Body of pancreas (tissue), 4 donors: Measurements from ENCODE around the gene FLT1.

ENCODE experiments used
- POLR2A ChIP-seq, 3 donors: fragments of 450-650 bp; IDR thresholded peaks; one replicate each; pipeline ENCODE4 v1.6.1; 2016; ENCODE audit warnings: antibody characterized with exemption in 3 of 3, mild to moderate bottlenecking in 2 of 3
- TF ChIP-seq, protein P1 (sequence below), 7 experiments: fragments of 450-650 bp in 4 of 7; fragments of 200-600 bp in 3 of 7; sonication (generic) in 3 of 7; IDR thresholded peaks; one replicate each; pipeline ENCODE4 v1.5.1; 2016 to 2019; ENCODE audit warnings: antibody characterized with exemption in 7 of 7

- TF ChIP-seq POLR2A (IDR thresholded peaks at IDR 0.05) = no peak
- TF ChIP-seq, protein P1, sequence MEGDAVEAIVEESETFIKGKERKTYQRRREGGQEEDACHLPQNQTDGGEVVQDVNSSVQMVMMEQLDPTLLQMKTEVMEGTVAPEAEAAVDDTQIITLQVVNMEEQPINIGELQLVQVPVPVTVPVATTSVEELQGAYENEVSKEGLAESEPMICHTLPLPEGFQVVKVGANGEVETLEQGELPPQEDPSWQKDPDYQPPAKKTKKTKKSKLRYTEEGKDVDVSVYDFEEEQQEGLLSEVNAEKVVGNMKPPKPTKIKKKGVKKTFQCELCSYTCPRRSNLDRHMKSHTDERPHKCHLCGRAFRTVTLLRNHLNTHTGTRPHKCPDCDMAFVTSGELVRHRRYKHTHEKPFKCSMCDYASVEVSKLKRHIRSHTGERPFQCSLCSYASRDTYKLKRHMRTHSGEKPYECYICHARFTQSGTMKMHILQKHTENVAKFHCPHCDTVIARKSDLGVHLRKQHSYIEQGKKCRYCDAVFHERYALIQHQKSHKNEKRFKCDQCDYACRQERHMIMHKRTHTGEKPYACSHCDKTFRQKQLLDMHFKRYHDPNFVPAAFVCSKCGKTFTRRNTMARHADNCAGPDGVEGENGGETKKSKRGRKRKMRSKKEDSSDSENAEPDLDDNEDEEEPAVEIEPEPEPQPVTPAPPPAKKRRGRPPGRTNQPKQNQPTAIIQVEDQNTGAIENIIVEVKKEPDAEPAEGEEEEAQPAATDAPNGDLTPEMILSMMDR (IDR thresholded peaks at IDR 0.05) = no peak
These were observed 18.8 kb downstream of the FLT1 start for GRCh38 chr13:28475916-28476725.
